ENCODE results near the gene PAPPA.

- TF ChIP-seq EZH2 (IDR thresholded peaks at IDR 0.05): no peak
- no peak for TF ChIP-seq POLR2AphosphoS5 (IDR thresholded peaks at IDR 0.05; ENCODE audit: borderline replicate concordance, low read depth, low read length)
Measured at GRCh38 chr9:116238225-116238624, 84.6 kb downstream of the PAPPA start.
